ENCODE results near the gene CPED1. TPM values are rescaled to one million over a fixed set of nuclear protein-coding genes. Genes with fewer than 3 reads are reported as not detected.
"Not testable (repeated sequence)": the region's sequence is repeated elsewhere in the genome, so short reads cannot be mapped to it uniquely, and the experiment has no call there.

CPED1 gene
- total RNA-seq, 2 experiments from 2014 or later = not detected

DNA sequence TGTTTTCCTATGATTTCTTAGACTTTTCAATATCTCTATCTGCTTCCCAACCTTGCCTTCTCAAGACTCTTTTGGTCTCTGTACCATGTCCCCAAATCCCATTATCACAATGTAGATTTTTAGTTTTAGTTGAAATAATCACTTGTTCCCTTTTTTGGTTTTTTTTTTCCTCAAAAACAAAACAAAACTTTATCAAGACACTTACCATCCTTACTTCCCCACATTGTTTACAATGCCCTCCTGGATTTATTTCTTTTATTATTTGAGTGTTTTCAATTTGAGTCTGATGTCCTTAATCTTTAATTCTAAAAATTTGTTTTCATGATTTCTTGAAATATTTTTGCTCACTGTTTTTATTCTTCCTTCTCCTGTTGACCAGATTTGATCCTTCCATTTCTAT lies 112.6 kb downstream of the CPED1 start:
- Mint-ChIP-seq H3K36me3 (ENCODE audit: low read depth) (no peaks in the 10 kb centered on the region), H3K27ac (no peak overlapping the region), H3K9me3 (no peaks in the 10 kb centered on the region), H3K4me3 (no peak overlapping the region), H3K4me1 (no peaks in the 10 kb centered on the region), H3K27me3 (peaks cover 20% of the 10 kb centered on the region)
- no peak for DNase-seq
- CTCF ChIA-PET = interaction anchor here (1.1 kb wide), 1 partner anchor 113 kb away, joined by 3 read pairs; no protein-coding TSS in a partner anchor
- POLR2A ChIA-PET = no interaction called here

DNA sequence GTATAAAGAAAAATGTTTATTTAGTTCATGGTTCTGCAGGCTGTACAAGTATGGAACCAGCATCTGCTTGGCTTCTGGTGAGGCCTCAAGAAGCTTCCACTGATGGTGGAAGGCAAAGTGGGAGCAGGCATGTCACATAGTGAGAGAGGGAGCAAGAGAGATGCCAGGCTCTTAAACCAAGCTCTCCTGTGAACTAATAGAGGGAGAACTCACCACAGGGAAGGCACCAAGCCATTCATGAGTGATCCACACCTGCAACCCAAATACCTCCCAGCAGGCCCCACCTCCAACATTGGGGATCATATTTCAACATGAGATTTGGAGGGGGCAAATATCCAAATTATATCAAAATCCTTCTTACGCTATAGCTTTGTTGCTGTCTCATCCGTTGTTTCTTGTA lies 113.1 kb downstream of the CPED1 start:
- H3K4me3 Mint-ChIP-seq = no peak overlapping the region
- no peaks in the 10 kb centered on the region for H3K4me1 Mint-ChIP-seq
- H3K36me3 Mint-ChIP-seq (ENCODE audit: low read depth) = no peaks in the 10 kb centered on the region
- CTCF ChIA-PET = interaction anchor here (0.7 kb wide), 1 partner anchor 114 kb away, joined by 3 read pairs; no protein-coding TSS in a partner anchor
- H3K27me3 Mint-ChIP-seq = peaks cover 21% of the 10 kb centered on the region
- DNase-seq = no peak
- no peaks in the 10 kb centered on the region for H3K9me3 Mint-ChIP-seq
- POLR2A ChIA-PET = no interaction called here
- no peak overlapping the region for H3K27ac Mint-ChIP-seq

DNA sequence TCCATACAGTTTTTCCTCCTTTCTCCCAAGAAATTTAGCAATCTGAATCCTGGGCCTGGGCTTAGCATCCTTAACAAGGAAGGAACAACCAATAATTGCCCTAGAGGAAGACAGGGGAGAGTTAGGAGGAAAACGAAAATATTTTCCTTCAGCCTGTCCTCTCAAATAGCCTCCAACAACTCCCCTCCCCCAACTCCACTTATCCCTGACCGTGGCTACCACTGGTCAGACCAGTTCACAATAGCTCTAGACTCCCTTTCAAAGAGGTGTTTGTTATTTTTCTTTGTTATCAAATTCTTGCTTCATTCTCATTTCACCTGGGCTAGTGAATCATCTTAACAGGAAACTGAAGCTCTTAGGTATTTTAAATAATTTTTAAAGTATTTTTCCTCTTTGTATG lies 114.1 kb downstream of the CPED1 start:
- Mint-ChIP-seq H3K9me3 (no peaks in the 10 kb centered on the region), H3K36me3 (ENCODE audit: low read depth) (no peaks in the 10 kb centered on the region), H3K27me3 (peaks cover 19% of the 10 kb centered on the region), H3K4me3 (no peak overlapping the region), H3K4me1 (no peaks in the 10 kb centered on the region), H3K27ac (no peak overlapping the region)
- DNase-seq = no peak
- POLR2A ChIA-PET = no interaction called here
- CTCF ChIA-PET = interaction anchor here (2.4 kb wide), 1 partner anchor 311 kb away, joined by 9 read pairs; no protein-coding TSS in a partner anchor

DNA sequence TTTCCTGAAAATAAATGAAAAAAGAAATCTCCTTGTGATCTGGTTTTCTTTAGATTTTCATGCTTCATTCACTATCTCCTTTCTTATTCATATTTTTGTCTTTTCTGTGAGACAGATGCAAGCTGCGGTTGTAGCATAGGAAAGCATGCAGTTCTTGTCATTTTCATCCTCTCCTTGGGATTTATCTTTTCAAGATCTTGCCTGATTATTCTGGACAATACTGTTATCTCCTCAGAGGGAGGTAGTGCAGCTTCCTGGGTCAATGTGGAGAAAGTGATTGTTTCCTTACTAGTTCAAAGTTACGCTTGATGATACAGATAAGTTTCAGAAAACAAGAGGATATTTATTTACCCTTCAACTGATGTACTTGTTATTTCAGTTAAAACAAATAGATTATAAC lies 114.6 kb downstream of the CPED1 start:
- no peaks in the 10 kb centered on the region for H3K36me3 Mint-ChIP-seq (ENCODE audit: low read depth)
- no peaks in the 10 kb centered on the region for H3K4me1 Mint-ChIP-seq
- POLR2A ChIA-PET = no interaction called here

DNA sequence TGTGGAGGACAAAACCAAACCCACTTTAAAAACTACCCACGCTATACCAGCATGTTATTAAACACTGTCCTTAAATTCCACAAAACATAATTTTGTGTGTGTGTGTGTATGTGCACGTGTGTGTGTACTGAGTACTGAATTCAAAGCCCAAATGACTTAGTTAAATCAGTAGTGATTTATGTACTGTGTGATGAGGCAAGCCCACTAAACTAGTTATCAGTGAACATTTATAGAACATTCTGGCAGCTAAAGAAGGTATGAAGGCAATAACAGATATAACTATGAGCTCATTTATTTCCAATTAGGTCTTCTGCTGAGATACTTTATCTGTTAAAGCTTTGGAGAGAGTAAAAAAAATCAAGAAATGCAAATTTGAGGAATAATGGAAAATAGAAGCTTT lies 115.1 kb downstream of the CPED1 start:
- peaks cover 18% of the 10 kb centered on the region for H3K27me3 Mint-ChIP-seq
- H3K36me3 Mint-ChIP-seq (ENCODE audit: low read depth) = no peaks in the 10 kb centered on the region
- no peaks in the 10 kb centered on the region for H3K9me3 Mint-ChIP-seq
- POLR2A ChIA-PET = no interaction called here
- no peak overlapping the region for H3K27ac Mint-ChIP-seq
- DNase-seq = no peak
- CTCF ChIA-PET = interaction anchor here (1.0 to 2.4 kb wide), 3 partner anchors 22 to 312 kb away, joined by 3 to 9 read pairs (median 3); no protein-coding TSS in a partner anchor
- H3K4me1 Mint-ChIP-seq = no peaks in the 10 kb centered on the region
- no peak overlapping the region for H3K4me3 Mint-ChIP-seq

More for the DNA sequence above, 114.6 kb downstream of the CPED1 start:
- Mint-ChIP-seq H3K27ac (no peak overlapping the region), H3K9me3 (no peaks in the 10 kb centered on the region), H3K27me3 (peaks cover 18% of the 10 kb centered on the region), H3K4me3 (no peak overlapping the region)
- no peak for DNase-seq
- CTCF ChIA-PET = interaction anchor here (1.3 to 2.4 kb wide), 2 partner anchors 297 to 312 kb away, joined by 3 to 9 read pairs; no protein-coding TSS in a partner anchor

DNA sequence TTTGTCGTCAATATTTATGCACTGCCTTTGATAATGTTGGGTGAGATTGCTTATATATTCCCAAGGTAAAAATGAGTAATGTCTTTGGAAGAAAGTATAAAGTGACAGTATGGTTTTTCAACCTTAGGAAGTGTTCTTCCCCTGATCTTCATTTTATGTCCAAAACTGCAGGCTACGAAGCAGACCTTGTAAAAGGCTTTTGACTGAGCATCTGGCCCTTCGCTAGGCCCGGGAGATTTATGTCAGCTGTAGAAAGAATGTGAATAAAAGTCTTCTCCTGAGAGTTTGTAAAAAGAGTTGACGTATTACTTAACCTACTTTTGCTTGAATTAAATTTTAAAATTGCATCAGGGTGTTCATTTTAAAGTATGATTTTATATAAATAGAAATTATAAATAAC lies 116.8 kb downstream of the CPED1 start:
- no peak overlapping the region for H3K27ac Mint-ChIP-seq
- ChIA-PET POLR2A (no interaction called here), CTCF (interaction anchor here (1.9 kb wide), 1 partner anchor 313 kb away, joined by 6 read pairs; no protein-coding TSS in a partner anchor)
- peaks cover 23% of the 10 kb centered on the region for H3K27me3 Mint-ChIP-seq
- no peaks in the 10 kb centered on the region for H3K36me3 Mint-ChIP-seq (ENCODE audit: low read depth)
- H3K4me3 Mint-ChIP-seq = no peak overlapping the region
- DNase-seq = no peak
- H3K4me1 Mint-ChIP-seq = no peaks in the 10 kb centered on the region
- no peaks in the 10 kb centered on the region for H3K9me3 Mint-ChIP-seq

DNA sequence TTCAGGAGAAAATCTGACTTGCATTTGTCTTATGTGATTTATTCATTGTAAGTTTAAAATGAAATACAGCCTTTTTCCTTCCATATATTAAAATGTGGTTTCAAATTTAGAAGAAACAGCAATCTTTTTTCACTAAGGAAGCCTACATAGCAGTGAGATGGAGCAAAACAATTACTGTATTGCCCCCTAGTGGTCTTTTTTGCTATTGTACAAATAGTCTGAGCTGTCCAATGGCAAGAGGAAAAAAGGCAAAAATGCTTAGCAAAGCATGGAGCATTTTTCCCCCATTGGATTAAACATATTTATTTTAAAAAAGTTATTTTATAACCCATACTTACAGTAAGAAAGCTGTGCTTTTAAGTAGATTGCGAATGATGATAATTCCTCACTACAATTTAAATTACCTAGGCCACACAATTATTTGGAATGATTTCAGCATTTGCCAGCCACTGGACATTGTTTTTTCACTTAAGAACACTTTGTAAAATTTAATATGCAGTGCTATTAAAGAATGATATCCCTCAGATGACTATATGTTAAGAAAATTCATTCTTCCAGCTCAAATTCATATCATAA lies 119.5 kb downstream of the CPED1 start:
- Mint-ChIP-seq H3K27me3 (peaks cover 19% of the 10 kb centered on the region), H3K4me1 (no peaks in the 10 kb centered on the region), H3K9me3 (no peaks in the 10 kb centered on the region), H3K27ac (no peak overlapping the region), H3K36me3 (ENCODE audit: low read depth) (no peaks in the 10 kb centered on the region), H3K4me3 (no peak overlapping the region)
- DNase-seq = no peak
- POLR2A ChIA-PET = no interaction called here
- CTCF ChIA-PET = interaction anchor here (0.6 to 2.8 kb wide), 16 partner anchors 9 to 886 kb away, joined by 3 to 16 read pairs (median 3); no protein-coding TSS in a partner anchor

DNA sequence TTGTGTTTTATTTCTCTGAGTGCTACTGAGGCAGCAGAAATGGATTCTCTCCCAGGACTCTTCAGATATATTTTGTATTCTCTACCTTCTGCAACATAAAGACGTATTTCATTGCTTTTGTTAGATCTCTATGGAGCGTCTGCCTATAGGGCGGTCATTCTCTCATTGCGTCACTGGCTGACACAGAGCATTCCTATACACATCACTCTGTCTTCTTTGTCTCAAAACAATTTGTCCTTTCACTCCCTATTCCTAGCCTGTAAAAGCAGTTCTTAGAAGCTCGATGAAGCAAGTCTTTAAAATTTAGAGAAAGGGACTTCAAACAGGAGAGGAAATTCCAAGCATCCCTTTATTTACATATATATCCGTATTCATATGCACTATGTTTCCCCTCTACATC lies 120.6 kb downstream of the CPED1 start:
- Mint-ChIP-seq H3K27ac (no peak overlapping the region), H3K27me3 (peaks cover 15% of the 10 kb centered on the region), H3K4me3 (no peak overlapping the region), H3K9me3 (no peaks in the 10 kb centered on the region), H3K36me3 (ENCODE audit: low read depth) (no peaks in the 10 kb centered on the region), H3K4me1 (no peaks in the 10 kb centered on the region)
- no peak for DNase-seq
- POLR2A ChIA-PET = no interaction called here
- CTCF ChIA-PET = interaction anchor here (1.6 to 2.8 kb wide), 4 partner anchors 20 to 317 kb away, joined by 3 to 16 read pairs (median 8); no protein-coding TSS in a partner anchor

DNA sequence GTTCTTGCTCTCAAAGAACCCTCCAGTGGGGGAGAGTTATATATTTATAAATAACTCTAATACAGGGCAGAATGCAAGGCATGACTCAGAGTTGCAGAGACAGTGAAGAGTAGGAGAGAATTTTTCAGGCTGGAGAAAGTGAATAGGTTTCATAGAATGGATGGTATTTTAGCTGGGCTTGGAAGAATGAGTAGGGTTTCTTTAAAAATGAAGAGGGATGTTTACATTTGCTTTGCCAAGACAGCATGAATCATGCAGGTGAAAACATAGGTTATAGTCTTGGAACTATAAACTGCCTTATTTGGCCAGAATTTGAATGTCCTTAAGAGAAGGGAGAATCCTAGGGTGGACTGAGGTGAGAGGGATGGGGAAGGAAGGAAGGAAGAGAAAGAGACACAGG lies 124.8 kb downstream of the CPED1 start:
- Mint-ChIP-seq H3K4me3 (no peak overlapping the region), H3K27me3 (peaks cover 12% of the 10 kb centered on the region), H3K4me1 (no peaks in the 10 kb centered on the region), H3K36me3 (ENCODE audit: low read depth) (no peaks in the 10 kb centered on the region), H3K27ac (no peak overlapping the region), H3K9me3 (no peaks in the 10 kb centered on the region)
- ChIA-PET POLR2A (interaction anchor here (0.6 kb wide), 1 partner anchor 335 kb away, joined by 3 read pairs; no protein-coding TSS in a partner anchor), CTCF (no interaction called here)
- no peak for DNase-seq

DNA sequence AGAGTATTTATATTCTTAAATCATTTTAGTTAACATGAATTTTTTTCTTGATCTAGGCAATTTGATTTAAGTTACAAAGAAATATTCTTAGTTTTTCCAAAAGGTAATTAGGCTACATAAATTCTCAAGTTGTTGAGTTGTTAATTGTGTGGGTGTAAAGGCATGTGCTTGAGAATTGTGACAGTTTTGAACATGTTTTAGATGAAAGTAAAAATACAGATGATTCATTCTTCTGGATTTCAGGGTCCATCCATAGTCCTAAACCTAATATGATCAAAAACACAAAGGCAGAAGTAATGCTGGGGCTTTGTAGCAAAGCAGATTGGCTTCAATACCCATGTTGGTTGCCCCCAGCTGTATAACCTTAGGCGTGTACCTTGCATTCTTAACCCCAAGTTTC lies 127.9 kb downstream of the CPED1 start:
- Mint-ChIP-seq H3K27ac (no peak overlapping the region), H3K27me3 (no peaks in the 10 kb centered on the region), H3K36me3 (ENCODE audit: low read depth) (no peaks in the 10 kb centered on the region), H3K4me1 (no peaks in the 10 kb centered on the region), H3K9me3 (no peaks in the 10 kb centered on the region), H3K4me3 (no peak overlapping the region)
- no peak for DNase-seq
- POLR2A ChIA-PET = no interaction called here
- CTCF ChIA-PET = no interaction called here

DNA sequence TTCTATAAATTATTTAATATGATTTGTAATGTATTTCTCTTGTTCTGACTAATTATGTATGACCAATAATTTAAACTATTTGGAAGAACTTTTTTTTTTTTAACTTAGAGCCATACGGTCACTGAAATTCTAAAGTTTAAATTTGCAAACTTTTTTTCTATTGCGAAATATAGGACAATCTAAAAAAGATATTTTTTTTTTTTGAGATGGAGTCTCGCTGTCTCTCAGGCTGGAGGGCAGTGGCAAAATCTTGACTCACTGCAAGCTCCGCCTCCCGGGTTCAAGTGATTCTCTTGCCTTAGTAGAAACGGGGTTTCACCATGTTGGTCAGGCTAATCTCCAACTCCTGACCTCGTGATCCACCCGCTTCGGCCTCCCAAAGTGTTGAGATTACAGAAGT lies 130.5 kb downstream of the CPED1 start:
- Mint-ChIP-seq H3K27me3 (peaks cover 1% of the 10 kb centered on the region), H3K4me3 (no peak overlapping the region), H3K9me3 (no peaks in the 10 kb centered on the region), H3K4me1 (no peaks in the 10 kb centered on the region), H3K36me3 (ENCODE audit: low read depth) (no peaks in the 10 kb centered on the region), H3K27ac (no peak overlapping the region)
- DNase-seq = no peak
- CTCF ChIA-PET = no interaction called here
- POLR2A ChIA-PET = no interaction called here

DNA sequence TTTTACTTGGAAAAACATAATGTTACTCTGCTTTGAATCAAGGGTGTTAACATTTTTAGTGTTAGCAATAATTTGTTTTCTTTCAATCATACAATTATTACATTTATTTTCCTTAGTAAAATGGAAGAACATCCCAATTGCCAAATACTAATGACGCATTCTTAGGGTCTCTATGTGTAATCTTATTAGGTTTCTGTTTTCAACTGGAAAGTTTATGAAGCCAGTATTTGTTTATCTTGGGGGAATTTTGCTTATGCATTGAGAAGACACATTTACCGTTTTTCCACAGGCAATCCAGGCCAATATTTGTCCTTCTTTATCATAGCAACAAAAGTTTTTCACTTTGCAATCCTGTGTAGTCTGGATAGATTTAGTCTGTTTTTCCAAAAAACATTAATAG lies 134.5 kb downstream of the CPED1 start:
- CTCF ChIA-PET = no interaction called here
- peaks cover 1% of the 10 kb centered on the region for H3K27me3 Mint-ChIP-seq
- no peaks in the 10 kb centered on the region for H3K9me3 Mint-ChIP-seq
- H3K27ac Mint-ChIP-seq = no peak overlapping the region
- POLR2A ChIA-PET = no interaction called here
- no peak overlapping the region for H3K4me3 Mint-ChIP-seq
- no peak for DNase-seq
- H3K36me3 Mint-ChIP-seq (ENCODE audit: low read depth) = no peaks in the 10 kb centered on the region
- H3K4me1 Mint-ChIP-seq = no peaks in the 10 kb centered on the region

DNA sequence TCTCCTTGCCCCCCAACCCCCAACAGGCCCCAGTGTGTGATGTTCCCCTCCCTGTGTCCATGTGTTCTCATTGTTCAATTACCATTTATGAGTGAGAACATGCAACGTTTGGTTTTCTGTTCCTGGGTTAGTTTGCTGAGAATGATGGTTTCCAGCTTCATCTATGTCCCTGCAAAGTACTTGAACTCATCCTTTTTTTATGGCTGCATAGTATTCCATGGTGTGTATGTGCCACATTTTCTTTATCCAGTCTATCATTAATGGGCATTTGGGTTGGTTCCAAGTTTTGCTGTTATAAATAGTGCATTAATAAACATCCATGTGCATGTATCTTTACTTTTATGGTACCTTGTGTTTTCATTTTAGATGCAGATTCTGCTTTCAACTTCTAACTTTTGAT lies 136.9 kb downstream of the CPED1 start:
- H3K9me3 Mint-ChIP-seq; POLR2A ChIA-PET; H3K4me1 Mint-ChIP-seq; H3K27ac Mint-ChIP-seq; CTCF ChIA-PET; H3K27me3 Mint-ChIP-seq; H3K4me3 Mint-ChIP-seq; DNase-seq; H3K36me3 Mint-ChIP-seq (ENCODE audit: low read depth): not testable (repeated sequence)

DNA sequence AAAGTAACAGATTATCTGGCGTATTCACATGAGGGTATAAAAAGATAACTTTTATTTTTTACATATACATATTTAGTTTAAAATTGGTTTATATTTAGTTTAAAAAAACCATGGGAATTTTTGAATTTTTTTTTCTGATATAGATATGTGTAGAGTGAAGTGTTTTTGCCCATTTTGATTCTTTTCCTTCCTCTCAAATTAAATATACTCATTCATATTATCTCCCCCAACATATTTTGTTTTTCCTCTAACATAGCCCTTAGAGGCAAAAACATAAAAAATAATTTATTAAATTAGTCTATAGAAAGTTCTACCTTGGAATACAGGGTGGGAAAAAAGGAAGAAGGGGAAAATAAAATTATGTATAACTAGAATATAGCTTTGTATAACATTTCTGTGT lies 137.7 kb downstream of the CPED1 start:
- Mint-ChIP-seq H3K27ac (no peak overlapping the region), H3K4me3 (no peak overlapping the region), H3K9me3 (no peaks in the 10 kb centered on the region), H3K27me3 (peaks cover 1% of the 10 kb centered on the region), H3K36me3 (ENCODE audit: low read depth) (no peaks in the 10 kb centered on the region), H3K4me1 (no peaks in the 10 kb centered on the region)
- POLR2A ChIA-PET = no interaction called here
- no peak for DNase-seq
- CTCF ChIA-PET = no interaction called here

All from activated CD4-positive, alpha-beta memory T cell treated with anti-CD3 and anti-CD28 coated beads, Interleukin-2, amount 10 ng/mL, durations not matched to agents 7 days and 5 days (primary cell).